NT2/D1 (cell line): Measurements from ENCODE around the gene GLO1.
A peak's percentile ranks its signal among the peaks of the same experiment; 100 is the strongest.

ENCODE experiments used
- DNase-seq: peaks from one replicate; pipeline ENCODE4 v3.0.0-alpha.2; 2011; ENCODE audit warnings: low read depth, low spot score
- H3K27me3 ChIP-seq: 2 replicates; pipeline ENCODE4 v1.6.0; 2011; ENCODE audit warnings: mild to moderate bottlenecking; ENCODE audit not compliant: insufficient read length, insufficient read depth
- H3K36me3 ChIP-seq: 2 replicates; pipeline ENCODE4 v1.6.1; 2011; ENCODE audit warnings: mild to moderate bottlenecking, low read length, mixed read lengths; ENCODE audit not compliant: insufficient read depth, insufficient read length
- H3K4me1 ChIP-seq: 2 replicates; pipeline ENCODE4 v1.5.1; 2011; ENCODE audit not compliant: insufficient read depth, insufficient read length
- H3K4me3 ChIP-seq: 2 replicates; pipeline ENCODE4 v1.5.1; 2011; ENCODE audit warnings: low read depth; ENCODE audit not compliant: insufficient read length
- H3K9ac ChIP-seq: 2 replicates; pipeline ENCODE4 v1.6.0; 2011; ENCODE audit warnings: low read depth; ENCODE audit not compliant: insufficient read length
- H3K9me3 ChIP-seq: 2 replicates; pipeline ENCODE4 v1.5.1; 2011; ENCODE audit warnings: mild to moderate bottlenecking, low read length; ENCODE audit not compliant: insufficient read depth
- SUZ12 ChIP-seq: IDR thresholded peaks from 2 replicates; pipeline ENCODE4 v1.6.1; 2011; ENCODE audit not compliant: insufficient read length, insufficient read depth; ENCODE audit errors: extremely low read depth
- YY1 ChIP-seq: IDR thresholded peaks from 2 replicates; pipeline ENCODE4 v1.6.1; 2011; ENCODE audit not compliant: insufficient read length, insufficient read depth
- ZNF274 ChIP-seq: IDR thresholded peaks from 2 replicates; pipeline ENCODE4 v1.6.1; 2011; ENCODE audit warnings: mild to moderate bottlenecking, low read depth, low read length

The GLO1 gene

DNA sequence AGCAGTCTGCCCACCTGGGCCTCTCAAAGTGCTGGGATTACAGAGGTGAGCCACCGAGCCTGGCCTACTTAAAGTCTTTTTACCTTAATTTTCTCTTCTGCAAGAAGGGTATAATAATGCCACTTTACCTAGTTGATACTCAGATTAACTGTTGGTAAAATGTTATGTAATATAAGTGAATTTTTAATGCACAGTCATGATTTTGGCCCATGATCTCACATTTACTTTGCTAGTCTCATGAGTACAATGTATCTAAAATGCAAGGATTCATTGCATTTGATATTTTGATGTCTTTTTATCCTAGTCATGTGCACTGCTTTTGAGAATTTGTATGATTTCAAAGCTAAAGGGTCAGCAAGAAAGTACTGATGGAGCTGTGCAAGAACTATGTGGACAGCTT, 25.3 kb upstream of the GLO1 start:
- DNase-seq, result no peak
- no peaks in the 10 kb centered on the region for H3K9me3 ChIP-seq
- no peak for TF ChIP-seq SUZ12
- TF ChIP-seq ZNF274, result no peak
- no peak for TF ChIP-seq YY1
- no peaks in the 10 kb centered on the region for H3K4me1 ChIP-seq
- no peaks in the 10 kb centered on the region for H3K36me3 ChIP-seq
- no peaks in the 10 kb centered on the region for H3K27me3 ChIP-seq
- H3K4me3 ChIP-seq, result no peak overlapping the region
- H3K9ac ChIP-seq, result no peak overlapping the region

- Histone ChIP-seq H3K4me1 (no peaks in the 10 kb centered on the region), H3K9me3 (no peaks in the 10 kb centered on the region), H3K4me3 (no peak overlapping the region), H3K27me3 (no peaks in the 10 kb centered on the region), H3K9ac (no peak overlapping the region), H3K36me3 (no peaks in the 10 kb centered on the region)
- TF ChIP-seq YY1 (no peak), ZNF274 (no peak), SUZ12 (no peak)
- DNase-seq, result no peak
Measured at GRCh38 chr6:38725414-38726183, 22.7 kb upstream of the GLO1 start.

DNA sequence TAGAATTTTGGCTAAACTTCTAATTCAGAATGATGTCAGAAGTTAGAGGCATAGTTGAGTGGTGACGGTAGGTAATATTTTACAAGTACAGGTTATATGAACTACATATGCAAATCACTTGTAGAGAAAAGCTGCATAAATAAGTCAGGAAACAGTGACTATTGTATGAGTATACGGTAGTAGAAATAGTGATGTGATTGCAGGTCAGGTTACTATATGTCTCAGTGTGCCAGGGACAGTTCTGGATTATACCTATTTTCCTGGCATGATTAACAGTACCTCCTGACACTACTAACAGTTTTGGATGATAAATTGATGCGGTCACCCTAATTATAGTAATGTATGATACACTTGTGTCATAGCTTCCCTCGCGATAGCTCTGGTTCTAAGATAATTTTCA, 21.4 kb upstream of the GLO1 start:
- H3K9me3 ChIP-seq, result no peaks in the 10 kb centered on the region
- no peaks in the 10 kb centered on the region for H3K4me1 ChIP-seq
- DNase-seq, result no peak
- no peak overlapping the region for H3K9ac ChIP-seq
- no peaks in the 10 kb centered on the region for H3K36me3 ChIP-seq
- H3K4me3 ChIP-seq, result no peak overlapping the region
- no peaks in the 10 kb centered on the region for H3K27me3 ChIP-seq
- no peak for TF ChIP-seq ZNF274
- TF ChIP-seq SUZ12, result no peak
- TF ChIP-seq YY1, result no peak

- TF ChIP-seq YY1 (no peak), SUZ12 (no peak), ZNF274 (no peak)
- Histone ChIP-seq H3K9me3 (no peaks in the 10 kb centered on the region), H3K36me3 (no peaks in the 10 kb centered on the region), H3K27me3 (no peaks in the 10 kb centered on the region), H3K4me1 (no peaks in the 10 kb centered on the region), H3K4me3 (no peak overlapping the region), H3K9ac (no peak overlapping the region)
- no peak for DNase-seq
Measured at GRCh38 chr6:38723783-38724182, 20.8 kb upstream of the GLO1 start.

DNA sequence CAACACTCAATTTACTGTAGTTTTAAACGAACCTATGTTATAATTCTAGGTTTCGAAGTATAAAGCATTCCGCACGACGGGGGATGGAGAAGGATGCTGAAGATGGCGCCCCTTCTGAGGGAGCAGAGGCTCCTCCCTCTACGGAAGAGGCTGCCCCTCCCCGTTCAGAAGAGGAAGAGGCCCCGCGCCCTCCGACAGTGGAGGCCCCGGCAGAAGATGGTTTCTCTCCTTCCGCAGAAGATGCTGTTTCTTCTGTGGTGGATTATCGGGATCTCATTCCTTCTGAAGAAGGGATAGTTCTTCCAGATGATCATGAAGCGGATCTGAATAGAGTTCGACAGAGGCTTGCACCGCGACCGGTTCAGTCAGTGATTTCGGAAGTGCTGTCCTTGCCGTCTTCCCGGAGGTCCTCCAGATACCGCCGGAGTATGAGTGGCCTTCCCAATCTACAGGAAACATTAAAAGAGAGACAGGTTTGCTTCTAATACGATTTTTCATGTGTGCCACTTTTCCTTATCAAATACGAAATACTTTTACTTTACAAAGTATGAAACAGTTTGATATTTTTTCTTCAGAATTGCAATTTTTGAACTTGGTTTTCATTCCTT, 19.9 kb upstream of the GLO1 start:
- Histone ChIP-seq H3K4me1 (no peaks in the 10 kb centered on the region), H3K9me3 (no peaks in the 10 kb centered on the region), H3K27me3 (no peaks in the 10 kb centered on the region), H3K4me3 (peak overlapping the region; percentile 35), H3K9ac (no peak overlapping the region), H3K36me3 (no peaks in the 10 kb centered on the region)
- no peak for DNase-seq
- TF ChIP-seq YY1, result peak; percentile 28
- no peak for TF ChIP-seq ZNF274
- no peak for TF ChIP-seq SUZ12

DNA sequence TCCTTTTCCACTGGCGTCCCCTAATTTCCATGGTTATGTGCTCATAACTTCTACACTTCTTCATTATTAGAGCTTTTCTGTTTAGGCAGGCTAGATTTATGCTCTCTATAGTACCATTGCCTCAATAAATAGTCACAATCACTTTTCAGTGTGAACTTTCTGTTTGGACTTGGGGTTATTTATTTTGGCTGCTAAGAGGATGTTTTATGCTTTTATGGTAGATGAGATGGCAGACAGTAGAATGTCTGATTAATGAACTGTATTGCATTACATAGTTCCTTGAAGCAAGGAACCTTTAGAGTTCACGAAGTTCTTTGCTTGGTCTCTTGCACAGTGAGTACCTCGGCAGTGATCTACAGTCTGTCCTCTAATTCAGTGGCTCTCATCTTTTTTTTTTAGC, 19.1 kb upstream of the GLO1 start:
- no peaks in the 10 kb centered on the region for H3K4me1 ChIP-seq
- no peak for DNase-seq
- no peak for TF ChIP-seq YY1
- no peak for TF ChIP-seq ZNF274
- TF ChIP-seq SUZ12, result no peak
- no peaks in the 10 kb centered on the region for H3K27me3 ChIP-seq
- H3K36me3 ChIP-seq, result no peaks in the 10 kb centered on the region
- no peak overlapping the region for H3K9ac ChIP-seq
- no peaks in the 10 kb centered on the region for H3K9me3 ChIP-seq
- H3K4me3 ChIP-seq, result no peak overlapping the region

DNA sequence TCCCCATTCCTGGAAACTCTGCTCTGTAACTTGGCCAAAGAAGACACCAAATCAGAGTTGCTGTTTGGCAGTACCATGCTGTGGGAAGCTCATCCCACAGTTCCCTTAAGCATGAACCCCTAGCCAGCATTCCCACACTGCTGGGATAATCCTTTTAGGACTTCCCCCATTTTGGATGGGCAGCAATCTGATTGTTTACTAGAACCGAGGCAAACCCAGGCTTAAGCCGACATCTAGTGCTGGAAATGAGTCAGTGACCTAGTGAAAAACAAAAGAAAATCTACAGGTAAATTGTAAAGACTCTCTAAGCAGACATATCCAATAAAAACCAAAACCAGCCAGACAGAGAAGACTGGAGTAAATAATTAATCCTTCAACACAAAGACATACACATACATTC, 17.4 kb upstream of the GLO1 start:
- no peaks in the 10 kb centered on the region for H3K4me1 ChIP-seq
- DNase-seq, result no peak
- H3K9me3 ChIP-seq, result no peaks in the 10 kb centered on the region
- H3K4me3 ChIP-seq, result no peak overlapping the region
- no peak overlapping the region for H3K9ac ChIP-seq
- peaks cover 8% of the 10 kb centered on the region for H3K27me3 ChIP-seq
- TF ChIP-seq SUZ12 (no peak), ZNF274 (no peak), YY1 (no peak)
- no peaks in the 10 kb centered on the region for H3K36me3 ChIP-seq

- H3K4me1 ChIP-seq, result no peaks in the 10 kb centered on the region
- no peak overlapping the region for H3K9ac ChIP-seq
- H3K27me3 ChIP-seq, result peaks cover 17% of the 10 kb centered on the region
- no peaks in the 10 kb centered on the region for H3K36me3 ChIP-seq
- no peak for DNase-seq
- TF ChIP-seq YY1, result no peak
- no peak for TF ChIP-seq ZNF274
- no peak for TF ChIP-seq SUZ12
- H3K9me3 ChIP-seq, result no peaks in the 10 kb centered on the region
- H3K4me3 ChIP-seq, result no peak overlapping the region
Measured at GRCh38 chr6:38719358-38719757, 16.4 kb upstream of the GLO1 start.
